Mammary epithelial cell (primary cell): ENCODE measurements around the gene PLEKHO1.

ENCODE experiments used
- CTCF ChIP-seq, 2 donors: IDR thresholded peaks in 1 of 2; conservative IDR thresholded peaks in 1 of 2; 2 replicates each; pipeline ENCODE4 v1.5.1; 2011 to 2012; ENCODE audit warnings: inconsistent platforms in 2 of 2, low read length in 2 of 2, mild to moderate bottlenecking in 2 of 2, control low read depth in 1 of 2, low read depth in 1 of 2; ENCODE audit not compliant: insufficient read depth in 1 of 2; ENCODE audit errors: extremely low read depth in 1 of 2
- EZH2 ChIP-seq: IDR thresholded peaks from 2 replicates; pipeline ENCODE4 v1.6.1; 2012; ENCODE audit warnings: low read length, inconsistent platforms, borderline replicate concordance

DNA sequence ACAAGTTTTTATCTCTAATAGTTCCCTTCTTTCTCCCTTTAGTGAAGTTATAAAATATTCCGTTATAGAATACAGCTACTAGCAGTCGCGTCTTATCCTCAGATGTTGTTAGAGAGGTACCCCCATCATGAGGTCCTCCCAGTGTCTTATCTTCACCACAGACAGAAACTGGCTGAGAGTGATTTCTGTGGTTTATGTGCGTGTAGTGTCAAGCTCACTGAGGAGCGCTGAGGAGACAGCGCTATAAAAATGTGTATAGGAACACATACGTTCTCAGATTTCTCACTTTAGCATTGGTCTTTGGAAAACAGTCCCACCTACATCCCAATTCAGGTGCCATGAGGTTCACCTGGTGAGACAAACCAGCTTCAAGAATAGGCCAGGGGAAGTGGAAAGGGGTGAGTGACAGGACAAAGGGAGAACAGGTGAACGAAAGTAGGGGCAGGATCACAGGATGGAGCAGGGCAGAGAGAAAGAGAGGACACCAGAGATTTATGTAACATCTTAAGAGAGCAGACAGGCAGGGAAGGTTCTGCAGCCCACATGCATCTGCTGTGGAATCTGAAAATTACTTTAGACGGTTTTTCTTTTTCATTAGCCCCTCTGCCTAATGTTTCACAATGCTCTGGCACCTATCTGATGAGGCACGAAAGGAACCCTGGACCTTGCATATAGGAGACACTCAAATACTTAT, 2.7 kb upstream of the PLEKHO1 start:
- TF ChIP-seq CTCF (conservative IDR thresholded peaks at IDR 0.05 in 1 of 2, IDR thresholded peaks at IDR 0.05 in 1 of 2; ENCODE audit: extremely low read depth in 1 of 2, insufficient read depth in 1 of 2, low read depth in 1 of 2, low read length in 2 of 2), result no peak
- no peak for TF ChIP-seq EZH2
